Central memory CD8-positive, alpha-beta T cell (primary cell): ENCODE measurements around the gene FMNL3.

Experiments used
- ATAC-seq: fragments of 150-1000 bp; cut with Tn5 transposase; replicated peaks from 2 replicates; pipeline ENCODE4 v1.10.0; 2022; ENCODE audit warnings: mild to moderate bottlenecking, moderate FRiP score, moderate number of reproducible peaks; ENCODE audit not compliant: poor library complexity, severe bottlenecking; ENCODE audit errors: extremely low read depth
- DNase-seq, 2 donors: peaks; one replicate each; pipeline ENCODE4 v3.0.0; 2021; ENCODE audit warnings: low spot score in 2 of 2
- H3K27ac Mint-ChIP-seq: one replicate; pipeline ENCODE4 v1.8.0; 2022; ENCODE audit warnings: low read depth, mild to moderate bottlenecking, moderate library complexity, mixed read lengths
- H3K27me3 Mint-ChIP-seq: one replicate; pipeline ENCODE4 v1.8.0; 2022; ENCODE audit warnings: mixed read lengths
- H3K36me3 Mint-ChIP-seq: one replicate; pipeline ENCODE4 v1.8.0; 2022; ENCODE audit warnings: mild to moderate bottlenecking, moderate library complexity, mixed read lengths; ENCODE audit not compliant: insufficient read depth
- H3K4me1 Mint-ChIP-seq: one replicate; pipeline ENCODE4 v1.8.0; 2022; ENCODE audit warnings: mixed read lengths
- H3K4me3 Mint-ChIP-seq: one replicate; pipeline ENCODE4 v1.8.0; 2022; ENCODE audit warnings: mild to moderate bottlenecking, moderate library complexity, mixed read lengths
- H3K9me3 Mint-ChIP-seq: one replicate; pipeline ENCODE4 v1.8.0; 2022; ENCODE audit warnings: mixed read lengths

The FMNL3 gene

DNA sequence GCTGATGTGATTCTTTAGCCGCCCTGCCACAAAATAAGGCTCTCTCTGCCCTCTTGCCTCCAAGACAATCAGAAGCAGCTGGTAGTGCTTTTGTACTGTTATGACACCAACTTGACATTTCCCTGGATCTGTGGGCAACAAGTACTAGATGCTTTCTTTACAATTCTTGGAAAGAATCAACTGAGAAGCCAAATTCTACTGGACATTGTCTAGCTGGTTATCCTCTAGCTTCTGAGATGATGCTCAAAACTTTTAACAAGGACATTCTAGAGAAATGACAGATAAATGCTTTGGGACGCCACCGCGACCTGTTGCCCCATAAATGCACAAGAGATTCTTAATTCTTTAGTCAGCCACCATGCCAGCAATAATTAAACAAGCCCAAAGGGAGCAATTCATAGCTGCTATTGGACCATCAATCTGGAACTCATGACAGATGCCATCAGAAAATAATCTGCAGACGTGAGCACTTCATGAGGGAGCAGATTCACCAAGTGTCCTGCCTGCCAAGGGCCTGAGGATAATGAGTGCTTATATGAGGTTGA is 22.8 kb downstream of the FMNL3 start:
- no peaks in the 10 kb centered on the region for H3K9me3 Mint-ChIP-seq
- H3K27ac Mint-ChIP-seq, result peak overlapping the region; percentile 47
- no peak for DNase-seq
- peaks cover 9% of the 10 kb centered on the region for H3K36me3 Mint-ChIP-seq
- H3K4me3 Mint-ChIP-seq, result no peak overlapping the region
- no peaks in the 10 kb centered on the region for H3K27me3 Mint-ChIP-seq
- peaks cover 56% of the 10 kb centered on the region for H3K4me1 Mint-ChIP-seq
- no peak for ATAC-seq

DNA sequence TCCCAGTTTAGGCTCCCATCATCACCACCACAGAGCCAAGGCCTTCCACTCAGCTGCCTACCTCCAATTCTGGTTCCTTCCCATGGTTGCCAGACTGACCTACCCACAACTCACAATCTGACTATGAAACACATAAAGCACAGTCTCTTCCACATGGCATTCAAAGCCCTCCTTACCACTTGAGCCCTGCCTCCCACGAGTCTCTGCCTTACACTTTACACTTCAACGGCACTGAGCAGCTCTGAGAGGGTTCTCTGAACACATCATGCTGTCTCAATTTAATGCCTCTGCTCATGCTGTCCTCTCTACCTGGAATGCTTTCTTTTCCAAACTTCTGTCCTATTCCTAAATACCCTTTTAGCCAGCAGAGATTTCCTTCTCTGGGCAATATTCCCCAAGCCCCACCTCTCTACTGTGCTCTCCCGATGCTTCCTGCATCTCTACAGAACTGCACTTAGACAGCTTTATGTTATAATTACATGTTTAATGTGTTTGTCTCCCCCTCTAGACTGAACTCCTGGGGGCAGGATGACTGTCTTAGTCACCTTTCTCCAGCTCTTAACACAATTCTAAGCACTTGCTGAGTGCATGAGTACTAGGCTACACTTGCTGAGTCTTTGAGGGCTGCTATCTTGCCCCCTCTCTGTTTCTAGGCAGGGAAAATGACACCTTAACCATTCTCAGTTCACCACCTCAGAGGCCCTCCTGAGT is 23.5 kb downstream of the FMNL3 start:
- H3K4me1 Mint-ChIP-seq, result peaks cover 54% of the 10 kb centered on the region
- peak overlapping the region; percentile 47 for H3K27ac Mint-ChIP-seq
- H3K36me3 Mint-ChIP-seq, result peaks cover 9% of the 10 kb centered on the region
- DNase-seq (no peak), ATAC-seq (peak; percentile 81)
- no peak overlapping the region for H3K4me3 Mint-ChIP-seq
- no peaks in the 10 kb centered on the region for H3K9me3 Mint-ChIP-seq
- no peaks in the 10 kb centered on the region for H3K27me3 Mint-ChIP-seq

DNA sequence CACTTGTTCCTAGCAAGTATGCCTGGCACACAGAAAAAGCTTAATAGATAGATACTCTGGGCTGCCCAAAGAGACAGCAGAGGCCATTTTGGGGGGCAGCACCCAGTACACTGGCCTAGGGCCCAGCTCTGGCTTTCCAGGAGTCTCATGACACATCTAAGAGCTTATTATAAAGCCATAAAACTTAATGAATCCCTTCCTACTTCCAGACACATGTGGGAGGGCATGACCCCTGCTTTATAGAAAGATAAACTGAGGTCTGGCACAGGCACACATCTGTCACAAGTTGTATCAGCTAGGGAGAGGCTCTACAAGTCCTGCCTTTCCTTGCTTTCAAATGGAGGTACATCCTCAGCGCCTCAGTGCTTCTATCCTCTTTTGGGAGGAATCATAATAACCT is 27.1 kb downstream of the FMNL3 start:
- Mint-ChIP-seq H3K4me1 (peaks cover 56% of the 10 kb centered on the region), H3K27me3 (no peaks in the 10 kb centered on the region), H3K27ac (no peak overlapping the region), H3K4me3 (no peak overlapping the region), H3K9me3 (no peaks in the 10 kb centered on the region), H3K36me3 (peaks cover 8% of the 10 kb centered on the region)
- ATAC-seq (no peak), DNase-seq (no peak)

DNA sequence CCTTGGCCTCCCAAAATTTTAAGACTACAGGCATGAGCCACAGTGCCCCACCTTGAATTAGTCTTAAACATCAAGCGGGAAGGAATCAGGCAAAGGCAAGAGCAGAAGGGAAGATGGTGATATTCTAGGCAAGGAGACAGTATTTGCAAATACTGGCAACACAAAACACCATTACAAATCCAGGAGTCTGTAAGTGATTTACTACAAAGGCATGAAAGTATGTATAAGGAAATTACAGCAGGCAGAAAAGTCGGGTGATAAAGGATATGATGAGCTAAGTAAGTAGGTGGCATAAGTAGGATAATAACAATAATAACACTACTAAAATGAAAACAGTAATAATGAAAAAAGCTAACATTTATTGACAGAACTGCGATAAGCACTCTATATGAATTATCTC is 28.5 kb downstream of the FMNL3 start:
- peaks cover 9% of the 10 kb centered on the region for H3K36me3 Mint-ChIP-seq
- H3K9me3 Mint-ChIP-seq, result no peaks in the 10 kb centered on the region
- no peak for DNase-seq
- no peaks in the 10 kb centered on the region for H3K27me3 Mint-ChIP-seq
- no peak for ATAC-seq
- H3K4me3 Mint-ChIP-seq, result no peak overlapping the region
- H3K27ac Mint-ChIP-seq, result no peak overlapping the region
- H3K4me1 Mint-ChIP-seq, result peaks cover 57% of the 10 kb centered on the region

DNA sequence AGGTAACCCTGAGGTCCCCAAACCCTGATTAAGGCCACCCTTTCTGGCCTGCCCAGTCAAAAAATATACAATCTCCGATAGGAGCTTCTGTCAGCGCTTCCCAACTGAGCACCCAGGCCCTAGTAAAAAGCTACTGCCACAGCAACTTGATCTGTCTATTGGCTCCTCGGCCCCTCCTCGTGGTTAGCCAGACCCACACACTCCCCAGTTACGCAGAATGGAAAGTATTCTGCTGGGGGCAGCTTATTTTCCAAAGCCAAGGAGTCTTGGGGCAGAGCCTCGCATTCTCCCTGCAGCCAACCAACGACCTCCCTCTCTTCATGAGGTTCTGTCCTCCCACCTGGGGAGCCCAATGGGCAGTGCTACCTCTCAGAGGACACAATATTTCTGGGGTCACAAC is 32.1 kb downstream of the FMNL3 start:
- H3K36me3 Mint-ChIP-seq, result peaks cover 9% of the 10 kb centered on the region
- H3K27ac Mint-ChIP-seq, result peak overlapping the region; percentile 97
- DNase-seq (no peak), ATAC-seq (no peak)
- no peaks in the 10 kb centered on the region for H3K9me3 Mint-ChIP-seq
- H3K27me3 Mint-ChIP-seq, result no peaks in the 10 kb centered on the region
- peaks cover 74% of the 10 kb centered on the region for H3K4me1 Mint-ChIP-seq
- no peak overlapping the region for H3K4me3 Mint-ChIP-seq

DNA sequence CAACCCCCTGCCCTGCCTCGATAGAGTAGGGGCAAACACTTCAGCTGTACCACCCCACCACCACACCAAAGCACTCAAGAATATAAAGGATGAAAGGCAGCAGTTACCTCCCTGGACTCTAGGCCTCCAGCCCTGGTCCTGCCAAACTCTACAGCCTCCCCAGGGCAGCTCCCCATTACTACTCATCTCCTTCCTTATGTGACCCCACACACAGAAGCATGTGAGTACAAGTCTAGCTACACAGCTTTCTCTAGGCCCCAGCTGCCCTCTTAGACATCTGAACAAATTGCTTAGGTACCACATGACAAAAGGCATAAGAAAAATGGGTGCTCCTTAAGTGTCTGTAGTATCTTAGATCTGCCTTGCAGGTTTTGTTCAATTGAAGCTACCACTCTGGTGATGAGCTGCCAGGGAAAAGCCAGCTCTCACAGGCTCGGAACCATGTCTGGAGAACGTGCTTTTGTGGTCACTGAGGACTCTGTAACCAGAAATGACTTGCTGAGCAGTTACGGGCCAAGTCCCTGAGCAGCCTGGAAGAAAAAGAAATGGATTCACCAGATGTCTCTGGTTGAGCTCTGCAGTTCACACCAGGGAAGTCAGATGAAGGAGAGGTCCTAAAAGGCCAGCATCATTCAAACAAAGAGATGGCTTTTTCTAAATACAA is 32.8 kb downstream of the FMNL3 start:
- Mint-ChIP-seq H3K4me1 (peaks cover 81% of the 10 kb centered on the region), H3K36me3 (peaks cover 11% of the 10 kb centered on the region), H3K27ac (peak overlapping the region; percentile 97), H3K9me3 (no peaks in the 10 kb centered on the region), H3K4me3 (no peak overlapping the region), H3K27me3 (no peaks in the 10 kb centered on the region)
- DNase-seq (no peak), ATAC-seq (no peak)

DNA sequence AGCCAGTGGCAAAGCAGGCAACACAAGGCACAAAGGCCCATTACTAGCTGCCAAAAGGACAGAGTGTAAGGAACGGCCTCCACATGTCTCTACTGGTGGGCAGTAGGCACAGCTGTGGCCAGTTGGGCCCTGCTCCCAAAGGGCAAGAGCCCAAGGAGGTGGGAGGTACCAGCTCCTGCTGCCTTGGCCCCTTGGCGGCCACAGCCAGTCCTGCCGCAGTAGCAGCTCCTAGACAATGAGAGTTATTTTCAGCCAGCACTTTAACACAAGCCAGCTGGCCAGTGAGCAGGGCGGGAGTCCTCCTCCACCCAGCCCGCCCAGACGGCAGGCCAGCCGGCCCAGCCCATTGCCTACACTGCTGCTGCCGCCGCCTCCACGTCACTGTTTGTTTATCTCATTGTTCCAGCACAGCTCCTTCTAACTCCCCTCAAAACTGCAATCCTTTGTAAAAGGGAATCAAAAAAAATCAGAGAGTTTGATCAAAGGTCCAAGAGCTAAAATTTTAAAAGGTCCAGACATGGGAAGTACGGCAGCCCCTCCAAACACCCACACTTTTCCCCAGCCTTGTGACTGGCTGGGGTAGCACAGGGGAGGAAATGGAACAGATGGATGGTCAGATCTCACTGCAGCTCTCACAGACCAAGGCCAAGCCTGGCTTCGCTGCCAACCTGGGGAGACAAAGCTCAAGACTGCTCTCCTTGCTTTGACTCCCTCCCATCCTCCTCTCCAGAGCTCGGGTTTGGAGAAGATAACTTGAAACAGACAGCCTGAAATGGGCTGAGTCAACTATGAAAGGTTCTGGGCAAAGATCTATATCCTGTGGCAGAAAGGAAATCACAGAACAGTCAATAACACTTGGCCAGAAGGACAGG is 33.5 kb downstream of the FMNL3 start:
- H3K9me3 Mint-ChIP-seq, result no peaks in the 10 kb centered on the region
- H3K4me3 Mint-ChIP-seq, result no peak overlapping the region
- H3K36me3 Mint-ChIP-seq, result peaks cover 11% of the 10 kb centered on the region
- no peaks in the 10 kb centered on the region for H3K27me3 Mint-ChIP-seq
- DNase-seq, result no peak
- no peak for ATAC-seq
- H3K4me1 Mint-ChIP-seq, result peaks cover 80% of the 10 kb centered on the region
- H3K27ac Mint-ChIP-seq, result peak overlapping the region; percentile 97

DNA sequence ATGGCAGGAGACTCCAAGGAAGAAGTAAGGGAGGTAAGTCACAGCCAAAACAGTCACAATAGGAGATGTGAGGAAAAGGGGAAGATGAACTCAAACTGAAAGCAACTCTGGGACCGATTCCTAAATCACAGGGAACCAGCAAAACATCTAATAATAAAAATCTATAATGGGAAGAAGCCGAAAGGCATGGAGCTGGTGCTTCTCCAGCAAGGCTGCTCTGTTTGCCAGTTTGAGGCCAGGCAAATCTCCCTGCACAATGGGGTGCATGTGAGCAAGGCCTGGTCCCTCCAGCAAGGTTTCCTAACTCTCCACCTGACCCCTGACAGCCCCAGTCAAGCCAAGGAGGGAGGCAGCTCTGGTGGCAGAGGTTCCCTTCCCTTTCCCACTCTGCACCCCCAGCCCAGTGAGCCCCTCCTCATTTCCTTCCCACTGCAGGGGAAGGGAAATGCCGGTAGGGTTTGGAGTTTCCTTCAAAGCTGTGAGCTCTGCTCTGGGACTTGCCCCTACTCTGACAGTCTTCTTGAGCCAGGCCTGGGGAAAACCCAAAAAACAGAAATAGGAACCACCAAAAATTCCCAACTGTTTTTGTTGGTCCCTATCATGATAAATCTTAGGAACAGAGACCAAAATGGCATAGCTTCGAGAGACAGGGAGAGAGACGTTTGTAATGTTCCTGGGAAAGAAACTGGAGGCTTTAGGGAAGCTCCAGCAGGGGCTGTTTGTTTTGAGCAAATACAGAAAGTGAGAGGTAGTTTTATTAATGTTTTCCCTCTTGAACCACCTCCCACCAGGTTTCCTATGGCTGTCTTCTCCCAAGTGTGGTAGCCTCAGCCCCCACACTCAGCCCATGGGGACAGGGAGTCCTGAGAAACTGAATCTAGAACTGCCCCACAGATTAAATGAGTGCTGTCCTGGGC is 34.6 kb downstream of the FMNL3 start:
- peaks cover 87% of the 10 kb centered on the region for H3K4me1 Mint-ChIP-seq
- H3K27ac Mint-ChIP-seq, result peak overlapping the region; percentile 97
- peak overlapping the region; percentile 50 for H3K4me3 Mint-ChIP-seq
- H3K36me3 Mint-ChIP-seq, result peaks cover 10% of the 10 kb centered on the region
- no peak for ATAC-seq
- H3K9me3 Mint-ChIP-seq, result no peaks in the 10 kb centered on the region
- no peaks in the 10 kb centered on the region for H3K27me3 Mint-ChIP-seq
- DNase-seq, result no peak

DNA sequence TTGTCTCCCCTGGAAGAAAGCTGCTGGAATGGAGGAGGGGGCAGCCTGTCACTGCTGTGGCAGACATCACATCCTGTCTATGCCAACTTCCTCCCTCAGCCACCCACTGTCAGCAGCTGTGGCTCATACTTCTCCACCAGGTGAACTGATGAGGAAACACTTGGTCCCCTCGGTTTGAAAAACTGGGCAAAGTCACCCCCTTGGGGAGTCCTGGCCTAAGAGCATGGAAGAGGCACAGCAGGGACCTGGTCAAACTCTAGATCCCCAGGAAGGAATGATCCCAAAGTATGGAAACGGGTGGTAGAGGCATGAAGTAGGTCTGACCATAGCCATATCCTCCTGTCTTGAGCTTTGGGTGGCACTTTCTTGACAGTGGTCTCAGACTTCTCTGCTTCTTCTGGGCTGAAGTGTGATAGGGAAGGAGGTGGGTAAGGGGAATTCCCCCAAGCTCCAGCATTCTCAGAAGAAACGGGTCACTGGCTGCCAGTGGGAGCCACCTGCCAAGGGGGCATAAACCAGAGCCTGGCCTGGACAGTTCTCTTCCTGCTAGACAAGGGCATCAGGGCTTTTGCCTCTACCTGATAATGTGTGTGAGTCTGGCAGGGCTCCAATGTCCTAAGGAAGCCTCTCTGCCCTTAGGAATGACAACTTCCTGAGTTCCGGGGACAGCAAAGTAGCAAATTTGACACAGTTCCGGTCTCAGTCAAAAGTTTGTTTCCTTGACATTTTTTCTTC is 36.0 kb downstream of the FMNL3 start:
- peak; percentile 49 to 73 for DNase-seq
- peak; percentile 94 for ATAC-seq
- H3K4me3 Mint-ChIP-seq, result peak overlapping the region; percentile 50
- H3K36me3 Mint-ChIP-seq, result peaks cover 8% of the 10 kb centered on the region
- H3K4me1 Mint-ChIP-seq, result peaks cover 79% of the 10 kb centered on the region
- no peaks in the 10 kb centered on the region for H3K27me3 Mint-ChIP-seq
- H3K9me3 Mint-ChIP-seq, result no peaks in the 10 kb centered on the region
- peak overlapping the region; percentile 97 for H3K27ac Mint-ChIP-seq

DNA sequence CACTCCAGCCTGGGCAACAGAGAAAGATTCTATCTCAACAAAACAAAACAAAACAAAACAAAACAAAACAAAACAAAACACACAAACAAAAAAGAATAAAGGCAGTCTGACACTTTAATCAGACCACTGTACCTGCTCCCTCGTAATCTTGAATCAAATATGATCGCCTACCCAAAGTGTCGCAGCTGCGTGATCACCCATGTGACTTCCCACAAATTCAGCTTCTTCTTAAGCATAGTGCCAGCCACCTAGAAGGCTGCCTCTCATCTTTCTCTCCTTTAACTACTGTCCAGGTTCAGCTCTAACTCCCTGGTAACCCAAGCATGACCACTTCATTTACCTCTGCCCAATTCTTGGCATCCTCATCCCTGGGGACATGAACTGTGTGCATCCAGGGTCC is 37.4 kb downstream of the FMNL3 start:
- no peaks in the 10 kb centered on the region for H3K27me3 Mint-ChIP-seq
- DNase-seq (no peak), ATAC-seq (no peak)
- H3K4me1 Mint-ChIP-seq, result peaks cover 78% of the 10 kb centered on the region
- H3K4me3 Mint-ChIP-seq, result no peak overlapping the region
- peak overlapping the region; percentile 97 for H3K27ac Mint-ChIP-seq
- no peaks in the 10 kb centered on the region for H3K9me3 Mint-ChIP-seq
- H3K36me3 Mint-ChIP-seq, result peaks cover 8% of the 10 kb centered on the region

DNA sequence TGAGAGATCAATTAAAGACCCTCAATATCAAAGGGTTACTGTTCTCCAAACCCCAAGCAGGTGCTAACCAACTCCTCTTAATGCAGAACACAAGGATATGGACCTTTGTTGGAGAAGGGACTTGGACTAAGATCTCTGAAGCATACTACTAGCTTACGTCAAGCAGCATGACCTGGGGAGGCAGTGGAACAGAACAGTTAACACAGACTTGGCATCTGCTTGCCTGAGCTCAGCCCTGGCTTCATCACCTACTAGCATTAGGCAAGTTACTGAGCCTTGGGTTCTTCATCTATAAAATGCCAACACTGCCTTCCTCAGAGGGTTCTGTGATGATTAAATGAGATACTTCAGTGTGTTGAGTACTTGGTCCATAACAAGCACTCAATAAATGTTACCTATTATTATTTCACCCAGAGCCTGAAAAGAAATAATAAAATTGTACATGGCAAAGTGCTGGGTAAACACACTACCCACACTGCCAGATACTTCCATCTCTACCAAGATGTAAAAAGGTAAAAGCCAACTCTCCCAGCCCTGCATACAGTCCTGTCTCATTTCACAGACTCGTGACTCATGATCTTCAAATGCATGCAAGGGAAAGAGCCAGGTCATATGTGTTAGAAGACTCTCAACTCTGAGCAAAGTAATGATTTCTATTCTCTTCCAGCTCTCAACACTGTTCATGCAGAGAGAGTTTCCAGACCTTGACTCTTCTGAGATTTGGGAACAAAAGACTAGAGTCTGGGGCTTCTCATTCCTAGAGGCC is 39.7 kb downstream of the FMNL3 start:
- Mint-ChIP-seq H3K36me3 (peaks cover 9% of the 10 kb centered on the region), H3K9me3 (no peaks in the 10 kb centered on the region), H3K27ac (peak overlapping the region; percentile 97), H3K4me3 (no peak overlapping the region), H3K4me1 (peaks cover 79% of the 10 kb centered on the region), H3K27me3 (no peaks in the 10 kb centered on the region)
- no peak for DNase-seq
- ATAC-seq, result no peak
